ENCODE results near the gene SCLY.

The SCLY gene

GRCh38 chr2:238077292-238077691 lies 16.5 kb downstream of the SCLY start:
- no peak for DNase-seq

- DNase-seq = no peak
Measured at GRCh38 chr2:238079874-238080327, 19.1 kb downstream of the SCLY start.

GRCh38 chr2:238080518-238080917 lies 19.7 kb downstream of the SCLY start:
- no peak for DNase-seq

- no peak for DNase-seq
Measured at GRCh38 chr2:238081150-238081549, 20.3 kb downstream of the SCLY start.

GRCh38 chr2:238081561-238081960 lies 20.8 kb downstream of the SCLY start:
- DNase-seq = no peak

GRCh38 chr2:238082151-238082550 lies 21.4 kb downstream of the SCLY start:
- DNase-seq = no peak

GRCh38 chr2:238082827-238083226 lies 22.0 kb downstream of the SCLY start:
- DNase-seq = no peak

- DNase-seq = no peak
Measured at GRCh38 chr2:238083919-238084318, 23.1 kb downstream of the SCLY start.

- no peak for DNase-seq
Measured at GRCh38 chr2:238084761-238085160, 24.0 kb downstream of the SCLY start.

GRCh38 chr2:238085899-238086298 lies 25.1 kb downstream of the SCLY start:
- DNase-seq = no peak

GRCh38 chr2:238087211-238087610 lies 26.4 kb downstream of the SCLY start:
- no peak for DNase-seq

GRCh38 chr2:238090887-238091286 lies 30.1 kb downstream of the SCLY start:
- no peak for DNase-seq

- DNase-seq = no peak
Measured at GRCh38 chr2:238091436-238092060, 30.7 kb downstream of the SCLY start.

GRCh38 chr2:238092486-238093035 lies 31.8 kb downstream of the SCLY start:
- DNase-seq = no peak

GRCh38 chr2:238093181-238094140 lies 32.7 kb downstream of the SCLY start:
- no peak for DNase-seq

- no peak for DNase-seq
Measured at GRCh38 chr2:238094438-238095022, 33.7 kb downstream of the SCLY start.

- no peak for DNase-seq
Measured at GRCh38 chr2:238095143-238095542, 34.3 kb downstream of the SCLY start.

- DNase-seq = no peak
Measured at GRCh38 chr2:238096311-238097011, 35.7 kb downstream of the SCLY start.

GRCh38 chr2:238097201-238097987 lies 36.6 kb downstream of the SCLY start:
- no peak for DNase-seq

GRCh38 chr2:238097988-238098871 lies 37.4 kb downstream of the SCLY start:
- peak; percentile 33 to 46 for DNase-seq

Measured in CD4-positive, alpha-beta T cell treated with Interferon alpha-2 for 1 hour (primary cell).